AG08395 (cell line): Measurements from ENCODE around the gene TAF11.
"Not testable (repeated sequence)": the region's sequence is repeated elsewhere in the genome, so short reads cannot be mapped to it uniquely, and the experiment has no call there.

Experiments
- DNase-seq: peaks from one replicate; pipeline ENCODE4 v3.0.0; 2012; ENCODE audit warnings: mixed read lengths, low spot score

TAF11 gene

GRCh38 chr6:34887753-34888513, at the start of gene TAF11:
Gene TAF11 (minus strand): TSS chr6:34888042. CDS start chr6:34887957, 85 bp downstream.
- DNase-seq, result peak; percentile 95

- no peak for DNase-seq
These were observed 46.7 kb upstream of the TAF11 start for GRCh38 chr6:34934516-34934915.

GRCh38 chr6:34932202-34932601, 44.4 kb upstream of the TAF11 start:
- DNase-seq, result not testable (repeated sequence)

- DNase-seq, result no peak
These were observed 42.4 kb upstream of the TAF11 start for GRCh38 chr6:34930221-34930620.

GRCh38 chr6:34929241-34929978, 41.6 kb upstream of the TAF11 start:
- DNase-seq, result no peak

- DNase-seq, result no peak
These were observed 40.9 kb upstream of the TAF11 start for GRCh38 chr6:34928695-34929094.

GRCh38 chr6:34928220-34928619, 40.4 kb upstream of the TAF11 start:
- no peak for DNase-seq

- DNase-seq, result peak; percentile 56
These were observed 38.8 kb upstream of the TAF11 start for GRCh38 chr6:34926655-34927054.

GRCh38 chr6:34924831-34925625, 37.2 kb upstream of the TAF11 start:
- DNase-seq, result no peak

- peak; percentile 52 for DNase-seq
These were observed 34.4 kb upstream of the TAF11 start for GRCh38 chr6:34922177-34922663.

- DNase-seq, result no peak
These were observed 32.3 kb upstream of the TAF11 start for GRCh38 chr6:34920097-34920496.

GRCh38 chr6:34919651-34920050, 31.8 kb upstream of the TAF11 start:
- DNase-seq, result peak; percentile 29

GRCh38 chr6:34917626-34918285, 29.9 kb upstream of the TAF11 start:
- no peak for DNase-seq

GRCh38 chr6:34916348-34916967, 28.6 kb upstream of the TAF11 start:
- no peak for DNase-seq

GRCh38 chr6:34914358-34914757, 26.5 kb upstream of the TAF11 start:
- peak; percentile 16 for DNase-seq

- peak; percentile 81 for DNase-seq
These were observed 25.0 kb upstream of the TAF11 start for GRCh38 chr6:34912715-34913464.

- no peak for DNase-seq
These were observed 24.0 kb upstream of the TAF11 start for GRCh38 chr6:34911822-34912221.

- no peak for DNase-seq
These were observed 21.6 kb upstream of the TAF11 start for GRCh38 chr6:34909320-34909883.

GRCh38 chr6:34908194-34908593, 20.4 kb upstream of the TAF11 start:
- DNase-seq, result no peak

GRCh38 chr6:34906826-34907225, 19.0 kb upstream of the TAF11 start:
- DNase-seq, result no peak
